ENCODE results near the gene CASK. TPM values are rescaled to one million over a fixed set of nuclear protein-coding genes. Genes with fewer than 3 reads are reported as not detected.

The CASK gene
- total and polyA plus RNA-seq, 9 of the 15 experiments (the other 6 are each of a cell fraction or from before 2014, with no cell fraction given) = 1.3 to 7.4 (median 5.2) TPM

DNA sequence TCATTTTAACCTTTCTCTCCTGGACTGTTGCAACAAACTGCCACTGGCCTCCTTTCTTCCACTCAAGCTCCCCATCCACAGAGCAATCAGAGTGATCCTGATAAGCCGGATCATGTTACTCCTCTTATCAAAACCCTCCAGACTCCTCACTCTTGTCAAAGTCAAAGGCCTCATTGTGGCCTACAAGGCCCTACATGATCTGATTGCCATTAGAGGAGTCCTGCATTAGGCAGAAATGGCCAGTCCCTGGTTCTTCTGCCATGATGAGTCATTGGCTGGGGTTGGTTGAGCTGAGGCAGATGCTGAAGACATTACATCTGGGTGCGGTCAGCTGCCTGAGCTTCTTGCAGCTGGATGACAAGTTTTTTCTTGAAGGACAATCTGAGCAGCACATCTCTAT lies 32.7 kb upstream of the CASK start (continued):
- TF ChIP-seq, protein P1, sequence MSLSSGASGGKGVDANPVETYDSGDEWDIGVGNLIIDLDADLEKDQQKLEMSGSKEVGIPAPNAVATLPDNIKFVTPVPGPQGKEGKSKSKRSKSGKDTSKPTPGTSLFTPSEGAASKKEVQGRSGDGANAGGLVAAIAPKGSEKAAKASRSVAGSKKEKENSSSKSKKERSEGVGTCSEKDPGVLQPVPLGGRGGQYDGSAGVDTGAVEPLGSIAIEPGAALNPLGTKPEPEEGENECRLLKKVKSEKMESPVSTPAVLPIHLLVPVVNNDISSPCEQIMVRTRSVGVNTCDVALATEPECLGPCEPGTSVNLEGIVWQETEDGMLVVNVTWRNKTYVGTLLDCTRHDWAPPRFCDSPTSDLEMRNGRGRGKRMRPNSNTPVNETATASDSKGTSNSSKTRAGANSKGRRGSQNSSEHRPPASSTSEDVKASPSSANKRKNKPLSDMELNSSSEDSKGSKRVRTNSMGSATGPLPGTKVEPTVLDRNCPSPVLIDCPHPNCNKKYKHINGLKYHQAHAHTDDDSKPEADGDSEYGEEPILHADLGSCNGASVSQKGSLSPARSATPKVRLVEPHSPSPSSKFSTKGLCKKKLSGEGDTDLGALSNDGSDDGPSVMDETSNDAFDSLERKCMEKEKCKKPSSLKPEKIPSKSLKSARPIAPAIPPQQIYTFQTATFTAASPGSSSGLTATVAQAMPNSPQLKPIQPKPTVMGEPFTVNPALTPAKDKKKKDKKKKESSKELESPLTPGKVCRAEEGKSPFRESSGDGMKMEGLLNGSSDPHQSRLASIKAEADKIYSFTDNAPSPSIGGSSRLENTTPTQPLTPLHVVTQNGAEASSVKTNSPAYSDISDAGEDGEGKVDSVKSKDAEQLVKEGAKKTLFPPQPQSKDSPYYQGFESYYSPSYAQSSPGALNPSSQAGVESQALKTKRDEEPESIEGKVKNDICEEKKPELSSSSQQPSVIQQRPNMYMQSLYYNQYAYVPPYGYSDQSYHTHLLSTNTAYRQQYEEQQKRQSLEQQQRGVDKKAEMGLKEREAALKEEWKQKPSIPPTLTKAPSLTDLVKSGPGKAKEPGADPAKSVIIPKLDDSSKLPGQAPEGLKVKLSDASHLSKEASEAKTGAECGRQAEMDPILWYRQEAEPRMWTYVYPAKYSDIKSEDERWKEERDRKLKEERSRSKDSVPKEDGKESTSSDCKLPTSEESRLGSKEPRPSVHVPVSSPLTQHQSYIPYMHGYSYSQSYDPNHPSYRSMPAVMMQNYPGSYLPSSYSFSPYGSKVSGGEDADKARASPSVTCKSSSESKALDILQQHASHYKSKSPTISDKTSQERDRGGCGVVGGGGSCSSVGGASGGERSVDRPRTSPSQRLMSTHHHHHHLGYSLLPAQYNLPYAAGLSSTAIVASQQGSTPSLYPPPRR (CRISPR knock-in tag; IDR thresholded peaks at IDR 0.05; ENCODE audit: borderline replicate concordance) = no peak
- TF ChIP-seq, protein P2, sequence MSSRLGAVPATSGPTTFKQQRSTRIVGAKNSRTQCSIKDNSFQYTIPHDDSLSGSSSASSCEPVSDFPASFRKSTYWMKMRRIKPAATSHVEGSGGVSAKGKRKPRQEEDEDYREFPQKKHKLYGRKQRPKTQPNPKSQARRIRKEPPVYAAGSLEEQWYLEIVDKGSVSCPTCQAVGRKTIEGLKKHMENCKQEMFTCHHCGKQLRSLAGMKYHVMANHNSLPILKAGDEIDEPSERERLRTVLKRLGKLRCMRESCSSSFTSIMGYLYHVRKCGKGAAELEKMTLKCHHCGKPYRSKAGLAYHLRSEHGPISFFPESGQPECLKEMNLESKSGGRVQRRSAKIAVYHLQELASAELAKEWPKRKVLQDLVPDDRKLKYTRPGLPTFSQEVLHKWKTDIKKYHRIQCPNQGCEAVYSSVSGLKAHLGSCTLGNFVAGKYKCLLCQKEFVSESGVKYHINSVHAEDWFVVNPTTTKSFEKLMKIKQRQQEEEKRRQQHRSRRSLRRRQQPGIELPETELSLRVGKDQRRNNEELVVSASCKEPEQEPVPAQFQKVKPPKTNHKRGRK (tag; IDR thresholded peaks at IDR 0.05) = no peak
- no peak for TF ChIP-seq TCF7 (IDR thresholded peaks at IDR 0.05; ENCODE audit: borderline replicate concordance)
- TF ChIP-seq ZC3H11A (IDR thresholded peaks at IDR 0.05; ENCODE audit: low read depth, low read length) = no peak
- no peak for TF ChIP-seq YBX1 (IDR thresholded peaks at IDR 0.05)
- no peak for TF ChIP-seq SAFB (IDR thresholded peaks at IDR 0.05; ENCODE audit: borderline replicate concordance, low read depth, low read length)
- no peak for TF ChIP-seq HNRNPH1 (optimal IDR thresholded peaks at IDR 0.05; ENCODE audit: low read depth, low read length)
- no peak for TF ChIP-seq BCL6 (CRISPR knock-in tag; IDR thresholded peaks at IDR 0.05)
- TF ChIP-seq SIX5 (IDR thresholded peaks at IDR 0.05; ENCODE audit: borderline replicate concordance in 1 of 2, insufficient read depth in 1 of 2, low read depth in 1 of 2, low read length in 2 of 2) = no peak
- TF ChIP-seq, protein P3, sequence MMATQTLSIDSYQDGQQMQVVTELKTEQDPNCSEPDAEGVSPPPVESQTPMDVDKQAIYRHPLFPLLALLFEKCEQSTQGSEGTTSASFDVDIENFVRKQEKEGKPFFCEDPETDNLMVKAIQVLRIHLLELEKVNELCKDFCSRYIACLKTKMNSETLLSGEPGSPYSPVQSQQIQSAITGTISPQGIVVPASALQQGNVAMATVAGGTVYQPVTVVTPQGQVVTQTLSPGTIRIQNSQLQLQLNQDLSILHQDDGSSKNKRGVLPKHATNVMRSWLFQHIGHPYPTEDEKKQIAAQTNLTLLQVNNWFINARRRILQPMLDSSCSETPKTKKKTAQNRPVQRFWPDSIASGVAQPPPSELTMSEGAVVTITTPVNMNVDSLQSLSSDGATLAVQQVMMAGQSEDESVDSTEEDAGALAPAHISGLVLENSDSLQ (IDR thresholded peaks at IDR 0.05) = peak; percentile 55
- TF ChIP-seq ATF1 (CRISPR knock-in tag; IDR thresholded peaks at IDR 0.05) = no peak
- TF ChIP-seq ATF1 (tag; IDR thresholded peaks at IDR 0.05) = 0 out of 2 replicates have a peak, but pooled peaks have one; percentile 16
- TF ChIP-seq L3MBTL2 (IDR thresholded peaks at IDR 0.05) = peak; percentile 34; the same call in 1 of the 2 replicates
- TF ChIP-seq CC2D1A (IDR thresholded peaks at IDR 0.05) = 0 out of 2 replicates have a peak, but pooled peaks have one; percentile 41
- TF ChIP-seq POLR3A (IDR thresholded peaks at IDR 0.05; ENCODE audit: borderline replicate concordance, extremely low read depth, insufficient read depth, insufficient read length) = no peak
- TF ChIP-seq CCNT2 (IDR thresholded peaks at IDR 0.05; ENCODE audit: borderline replicate concordance, extremely low read depth, insufficient read length, low read depth, low read length) = peak; percentile 66
- peak; percentile 90 for TF ChIP-seq JUND (IDR thresholded peaks at IDR 0.05; ENCODE audit: borderline replicate concordance, low read depth, low read length)
- TF ChIP-seq JUND (tag; IDR thresholded peaks at IDR 0.05; ENCODE audit: borderline replicate concordance, low read depth, low read length) = peak; percentile 91; the same call in 2 of the 3 replicates
- peak; percentile 88 for TF ChIP-seq JUN (IDR thresholded peaks at IDR 0.05; ENCODE audit: borderline replicate concordance, low read depth, low read length)
- no peak for TF ChIP-seq JUN (CRISPR knock-in tag; IDR thresholded peaks at IDR 0.05; ENCODE audit: borderline replicate concordance)
- TF ChIP-seq U2AF1 (optimal IDR thresholded peaks at IDR 0.05; ENCODE audit: low read depth, low read length) = no peak
